Hepatic stellate cell (primary cell): ENCODE measurements around the gene LRRFIP1.
"Not testable (repeated sequence)": the region's sequence is repeated elsewhere in the genome, so short reads cannot be mapped to it uniquely, and the experiment has no call there.

Experiments used
- DNase-seq: peaks from one replicate; pipeline ENCODE4 v3.0.0; 2011; ENCODE audit warnings: low spot score

The LRRFIP1 gene

DNA sequence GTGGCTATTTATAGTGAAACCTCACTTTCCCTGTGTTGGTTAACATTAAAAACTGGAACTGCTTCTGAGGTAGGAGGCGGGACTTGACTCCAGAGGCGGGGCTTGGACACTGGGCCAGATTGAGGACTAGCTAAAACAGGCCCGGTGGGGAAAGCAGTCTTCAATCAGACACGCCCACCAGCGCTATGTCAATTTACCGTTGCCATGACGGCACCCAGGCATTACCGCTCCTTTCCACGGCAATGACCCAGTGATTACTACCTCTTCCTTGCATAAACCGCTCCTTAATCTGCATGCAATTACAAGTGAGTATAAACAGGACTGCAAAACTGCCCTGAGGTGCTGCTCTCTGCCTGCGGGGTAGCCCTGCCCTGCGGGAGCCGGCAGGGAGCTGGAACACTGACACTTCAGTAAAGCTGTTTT, 35.3 kb downstream of the LRRFIP1 start:
- peak; percentile 66 for DNase-seq

DNA sequence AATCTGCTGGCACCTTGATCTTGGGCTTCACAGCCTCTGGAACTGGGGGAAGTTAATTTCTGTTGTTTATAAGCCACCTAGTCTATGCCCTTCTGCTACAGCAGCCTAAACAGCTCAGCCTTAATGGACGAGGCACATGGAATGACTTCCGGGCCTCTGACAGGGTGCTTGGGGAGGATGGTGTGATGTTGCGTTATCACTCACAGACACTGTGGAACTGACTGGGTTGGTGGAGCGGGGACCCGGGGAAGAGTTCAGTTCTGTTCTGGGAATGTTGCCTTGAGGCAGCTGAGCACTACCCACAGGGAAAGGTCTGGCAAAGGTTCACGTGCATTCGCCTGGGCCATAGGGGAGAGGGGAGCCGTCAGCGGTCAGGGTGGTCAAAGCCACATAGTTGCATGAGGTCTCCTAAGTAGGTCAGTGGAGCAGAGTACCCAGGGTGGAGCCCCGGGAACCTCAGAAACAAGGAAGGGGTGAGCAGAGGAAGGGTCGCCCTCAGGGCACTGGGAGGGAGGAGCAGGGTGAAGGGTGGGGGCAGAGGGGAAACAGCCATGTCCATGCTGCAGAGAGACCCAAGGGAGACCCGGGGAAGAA, 36.2 kb downstream of the LRRFIP1 start:
- DNase-seq: no peak

DNA sequence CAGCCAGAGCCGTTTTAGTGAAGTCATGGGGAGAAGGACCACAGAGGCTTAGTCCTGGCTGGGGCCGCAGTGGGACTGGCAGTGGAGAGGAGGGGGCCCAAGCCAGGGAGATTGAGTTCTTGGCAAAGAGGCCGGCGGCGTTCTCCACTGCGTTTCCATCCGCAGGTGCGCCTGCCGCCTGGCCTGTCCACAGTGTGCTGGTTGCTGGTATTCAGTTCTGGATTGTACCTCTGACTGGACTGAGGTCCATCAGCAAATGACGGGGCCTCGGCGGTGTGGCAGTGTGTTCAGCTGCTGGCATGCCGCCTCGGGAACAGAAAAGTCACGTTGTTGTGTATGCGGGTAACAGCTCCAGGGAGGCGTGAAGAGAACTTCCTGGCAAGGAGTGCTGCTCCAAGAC, 36.8 kb downstream of the LRRFIP1 start:
- DNase-seq: no peak

DNA sequence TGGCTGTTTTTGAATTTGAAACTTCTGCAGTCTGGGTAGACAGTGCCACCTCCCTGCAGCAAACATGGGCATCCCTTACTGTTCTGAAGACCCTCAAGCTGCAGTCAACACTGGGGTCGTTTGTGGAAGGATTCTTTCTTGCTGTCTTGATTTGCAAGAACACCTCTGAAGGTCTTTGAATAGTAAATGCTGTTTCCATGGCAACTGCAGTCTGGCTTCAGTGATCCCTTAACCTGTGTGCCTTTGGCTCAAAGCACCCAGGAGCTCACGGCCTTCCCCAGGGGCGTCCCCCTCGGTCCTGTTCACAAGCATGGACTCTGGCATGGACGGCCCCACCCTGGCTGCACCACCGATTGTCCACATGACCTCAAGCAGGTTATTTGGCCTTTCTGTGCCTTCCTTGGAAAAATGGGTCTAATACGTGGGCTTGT, 38.3 kb downstream of the LRRFIP1 start:
- DNase-seq: no peak

DNA sequence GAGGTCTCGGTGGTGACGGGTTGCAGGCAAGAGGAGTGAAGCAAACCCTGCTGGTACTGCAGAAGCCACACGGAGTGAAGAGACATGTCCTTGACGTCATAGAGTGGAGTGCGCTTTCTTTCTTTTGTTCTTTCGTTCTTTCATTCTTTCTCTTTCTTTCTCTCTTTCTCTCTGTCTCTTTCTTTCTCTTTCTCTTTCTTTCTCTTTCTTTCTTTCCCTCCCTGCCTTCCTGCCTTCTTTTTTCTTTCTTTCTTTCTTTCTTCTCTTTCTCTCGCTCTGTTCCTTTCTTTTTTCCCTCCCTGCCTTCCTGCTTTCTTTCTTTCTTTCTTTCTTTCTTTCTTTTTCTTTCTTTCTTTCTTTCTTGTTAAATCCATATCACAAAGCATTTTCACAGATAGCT, 39.2 kb downstream of the LRRFIP1 start:
- DNase-seq: no peak

DNA sequence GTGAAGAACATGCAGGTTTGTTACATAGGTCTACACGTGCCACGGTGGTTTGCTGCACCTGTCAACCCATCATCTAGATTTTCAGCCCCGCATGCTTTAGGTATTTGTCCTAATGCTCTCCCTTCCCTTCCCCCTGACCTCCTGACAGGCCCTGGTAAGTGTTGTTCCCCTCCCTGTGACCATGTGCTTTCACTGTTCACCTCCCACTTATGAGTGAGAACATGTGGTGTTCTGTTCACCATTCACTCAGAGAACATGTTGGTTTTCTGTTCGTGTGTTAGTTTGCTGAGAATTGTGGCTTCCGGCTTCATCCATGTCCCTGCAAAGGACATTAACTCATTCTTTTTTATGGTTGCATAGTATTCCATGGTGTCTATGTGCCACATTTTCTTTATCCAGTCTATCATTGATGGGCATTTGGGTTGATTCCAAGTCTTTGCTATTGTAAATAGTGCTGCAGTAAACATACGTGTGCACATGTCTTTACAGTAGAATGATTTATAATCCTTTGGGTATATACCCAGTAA, 39.7 kb downstream of the LRRFIP1 start:
- not testable (repeated sequence) for DNase-seq

DNA sequence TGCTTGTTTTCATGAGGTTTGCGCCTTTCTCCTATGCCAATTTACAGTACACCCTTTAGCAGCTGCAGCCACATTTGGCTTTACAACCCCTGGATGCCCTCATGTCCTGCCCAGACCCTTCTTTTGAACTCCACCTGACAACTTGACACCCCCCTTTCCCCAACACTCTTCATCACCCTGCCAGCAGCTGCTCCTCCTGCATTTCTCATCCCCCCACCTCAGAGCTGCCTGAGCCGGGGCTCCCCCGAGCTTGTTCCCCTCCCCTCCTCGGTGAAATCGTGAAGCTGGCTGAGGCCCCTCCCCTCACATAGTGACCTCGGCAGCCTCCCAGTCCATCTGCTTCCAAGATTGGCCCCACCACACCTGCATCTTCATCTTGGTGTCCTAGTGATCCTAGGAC, 40.5 kb downstream of the LRRFIP1 start:
- no peak for DNase-seq

DNA sequence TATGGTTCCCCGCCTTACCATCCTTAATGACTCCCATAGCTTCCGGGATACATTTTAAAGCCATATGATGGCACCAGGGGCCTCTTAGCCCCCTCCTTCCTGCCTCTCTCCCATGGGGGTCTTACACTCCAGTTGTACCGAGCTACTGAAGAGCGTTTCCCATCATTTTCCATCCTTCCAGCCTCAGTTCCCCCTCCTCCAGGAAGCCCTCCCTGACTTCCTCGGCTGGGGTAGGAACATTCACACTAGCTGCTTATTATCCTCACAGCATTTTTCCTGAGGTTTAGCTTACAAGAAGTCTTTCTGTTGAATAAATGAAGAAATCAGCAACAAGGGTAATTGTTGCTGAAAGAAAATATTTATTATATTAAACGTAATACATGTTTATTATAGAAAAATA, 41.1 kb downstream of the LRRFIP1 start:
- no peak for DNase-seq

DNA sequence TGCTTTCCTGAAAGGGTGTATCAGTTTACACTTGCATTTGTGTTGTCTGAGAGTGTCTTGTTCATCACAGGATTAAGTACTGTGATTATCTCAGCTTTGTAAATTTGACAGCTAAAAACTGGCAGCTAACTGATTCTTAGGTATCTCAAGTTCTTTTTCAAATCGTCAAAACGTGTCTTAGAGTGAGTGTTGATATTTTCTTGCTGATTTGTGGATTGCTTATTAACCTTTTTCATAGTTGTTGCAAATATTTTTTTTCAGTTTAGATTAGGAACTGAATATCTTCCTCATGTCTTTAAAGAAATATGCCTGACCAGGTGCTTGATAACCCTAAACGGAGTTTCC, 41.9 kb downstream of the LRRFIP1 start:
- DNase-seq: no peak

DNA sequence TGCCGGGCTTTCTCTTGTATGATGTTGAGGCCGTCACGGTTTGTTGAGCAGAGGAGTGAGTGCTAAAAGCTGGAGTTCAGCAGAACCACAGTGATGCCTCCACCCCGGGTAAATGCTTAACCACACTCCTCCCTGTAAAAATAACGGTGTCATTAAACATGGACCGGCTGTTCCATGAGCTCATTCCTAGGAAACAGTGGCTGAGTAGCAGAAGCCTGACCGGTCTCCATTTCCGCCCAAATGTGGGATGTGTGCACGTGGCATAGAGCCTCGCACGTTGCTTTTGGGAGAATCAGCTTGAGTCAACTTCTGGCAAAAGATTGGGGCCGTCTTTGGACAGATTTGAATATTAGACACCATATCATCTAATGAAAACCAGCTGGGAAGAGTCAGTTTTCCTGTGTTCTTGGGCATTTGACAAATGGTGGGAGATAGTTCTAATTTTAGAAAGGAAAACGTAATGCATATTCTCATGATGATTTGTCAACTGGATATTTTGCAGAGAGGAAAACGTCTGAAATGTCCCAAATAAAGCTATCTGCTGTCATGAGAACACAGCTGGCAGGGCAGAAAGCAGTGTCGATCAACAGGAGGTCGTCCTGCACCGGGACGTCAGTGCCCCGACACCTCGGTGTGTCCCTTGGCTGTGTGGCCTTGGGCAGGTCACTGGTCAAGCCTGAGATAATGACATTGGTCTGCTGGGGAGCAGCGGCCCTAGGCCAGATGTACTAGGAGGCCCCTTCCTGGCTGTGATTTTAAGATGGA, 42.4 kb downstream of the LRRFIP1 start:
- peak; percentile 95 for DNase-seq

DNA sequence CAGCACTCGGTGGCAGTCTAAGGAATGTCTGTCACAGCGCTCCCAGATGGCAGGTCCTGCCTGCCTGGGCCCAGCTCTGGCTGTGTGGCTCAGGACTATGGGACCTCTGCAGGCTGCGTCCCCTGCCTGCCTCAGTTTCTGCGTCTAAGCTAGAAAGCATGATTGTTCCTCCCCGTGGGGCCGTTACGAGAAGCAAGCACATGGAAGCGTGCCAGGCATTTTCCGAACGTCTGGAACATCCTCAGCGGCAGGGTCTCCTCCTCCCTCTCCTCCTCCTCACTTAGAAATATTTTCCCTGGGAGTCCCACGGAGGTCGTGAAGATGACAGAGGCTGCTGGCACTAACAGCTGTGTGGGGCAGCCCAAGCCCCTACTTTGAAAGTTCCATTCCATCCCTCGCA, 43.3 kb downstream of the LRRFIP1 start:
- no peak for DNase-seq

DNA sequence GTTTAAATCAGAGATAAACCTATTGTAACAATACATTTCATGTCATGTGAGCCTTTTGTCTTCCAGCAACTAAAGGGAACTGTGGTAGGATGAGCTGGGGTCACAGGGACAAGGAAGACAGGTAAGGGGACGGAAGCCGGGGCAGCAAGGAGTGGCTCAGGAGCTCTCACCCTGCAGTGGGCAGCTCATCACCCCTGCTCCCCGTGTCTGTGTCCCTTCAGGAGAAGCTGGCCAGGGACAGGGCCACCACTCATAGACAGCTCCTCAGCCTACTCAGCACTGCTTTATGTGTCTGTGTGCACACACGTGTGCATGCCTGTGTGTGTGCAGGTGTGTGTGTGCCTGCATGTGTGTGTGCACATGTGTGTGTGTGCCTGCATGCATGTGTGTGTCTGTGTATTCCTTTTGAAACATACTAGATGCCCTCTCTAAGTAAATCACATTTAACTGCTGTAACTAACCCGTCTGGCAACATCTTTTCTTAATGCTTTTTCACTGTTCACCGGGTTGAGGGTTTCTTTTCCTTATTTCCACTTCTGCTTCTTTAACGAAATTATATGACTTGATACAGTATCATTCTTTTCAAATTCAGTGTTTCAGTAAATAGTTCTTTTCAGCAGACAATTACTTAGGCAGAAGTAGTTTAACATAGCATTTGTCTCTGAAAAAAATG, 44.2 kb downstream of the LRRFIP1 start:
- DNase-seq: no peak

DNA sequence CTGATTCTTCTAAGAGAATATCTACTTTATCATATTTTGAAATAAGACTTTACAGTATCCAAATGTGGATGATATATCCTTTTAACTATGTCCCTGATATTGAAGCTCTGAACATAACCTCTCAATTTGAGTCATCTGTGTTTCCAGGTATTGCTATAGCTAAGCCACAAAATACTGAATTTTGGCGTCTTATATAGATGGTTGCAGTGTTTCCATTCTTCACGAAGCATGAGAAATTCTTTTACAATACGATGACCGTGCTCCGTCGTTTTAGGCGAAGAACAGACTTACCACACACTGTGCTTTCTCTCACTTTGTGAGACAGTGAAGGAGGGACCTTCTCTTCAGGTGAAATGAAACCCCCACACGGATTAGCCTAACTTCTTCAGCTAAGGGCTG, 45.3 kb downstream of the LRRFIP1 start:
- no peak for DNase-seq

DNA sequence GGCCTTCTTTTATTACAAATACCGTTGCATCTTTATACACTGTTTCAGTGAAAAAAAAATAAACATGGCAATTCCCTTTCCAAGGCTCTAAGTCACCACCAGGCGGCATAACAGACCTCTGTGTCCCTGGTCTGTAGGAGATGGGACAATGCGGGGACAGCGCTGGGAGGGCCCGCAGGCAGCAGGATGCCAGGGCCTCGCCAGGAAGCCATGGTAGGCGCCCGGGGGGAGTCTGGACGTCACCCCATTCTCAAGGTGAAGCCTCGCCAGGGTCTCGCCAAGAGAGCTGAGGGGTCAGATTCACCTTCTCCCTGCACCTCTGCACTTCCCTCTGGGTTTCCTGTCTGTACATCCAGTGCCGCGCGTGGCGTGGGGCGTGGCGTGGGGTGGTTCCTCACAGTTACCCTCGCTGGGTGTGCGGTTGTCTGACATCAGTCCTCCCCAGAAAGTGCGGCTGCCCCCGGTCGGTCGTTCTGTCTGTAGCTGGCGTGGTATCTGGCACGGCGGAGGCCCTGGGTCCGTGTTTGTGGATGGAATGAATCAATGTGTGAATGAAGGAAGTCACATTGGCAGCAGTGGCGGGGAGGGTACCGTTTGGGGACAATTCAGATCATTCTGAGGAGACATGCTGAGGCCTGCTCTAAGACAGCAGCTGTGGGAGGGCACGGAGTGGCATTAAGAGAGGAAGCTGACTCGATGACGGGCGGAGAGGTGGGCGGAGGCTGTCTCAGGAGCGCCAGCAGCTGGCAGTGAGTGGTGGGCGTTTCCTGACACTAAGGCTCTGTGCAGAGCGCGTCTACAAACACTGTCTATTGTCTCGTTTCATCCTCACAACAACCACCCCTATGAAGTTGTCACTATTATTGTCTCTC, 46.0 kb downstream of the LRRFIP1 start:
- no peak for DNase-seq

DNA sequence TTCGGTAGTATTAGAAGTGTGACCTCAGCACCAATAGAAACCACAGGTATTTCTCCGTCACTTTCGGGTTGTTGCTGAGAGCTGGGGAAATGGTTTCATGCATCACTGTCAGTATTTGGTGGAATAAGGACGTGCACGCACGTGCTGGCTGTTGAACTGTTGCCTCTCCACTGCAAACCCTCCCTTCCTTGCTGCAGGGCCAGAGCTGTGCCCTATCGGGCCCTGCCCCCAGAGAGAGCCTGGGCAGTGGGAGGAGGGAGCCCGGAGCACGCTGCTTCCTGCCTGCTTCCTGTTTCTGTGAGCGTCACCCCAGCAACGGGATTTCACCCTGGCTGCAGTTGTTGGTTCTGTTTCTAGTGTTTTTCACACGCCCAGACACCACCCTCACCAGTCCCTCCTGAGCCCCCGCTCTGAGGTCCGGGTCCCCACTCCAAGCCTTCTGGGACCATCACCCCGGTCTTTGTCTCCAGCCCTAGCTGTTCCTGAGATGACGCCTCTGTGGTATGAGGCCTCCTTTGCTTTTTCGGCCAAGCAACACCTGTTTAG, 47.4 kb downstream of the LRRFIP1 start:
- DNase-seq: peak; percentile 85

DNA sequence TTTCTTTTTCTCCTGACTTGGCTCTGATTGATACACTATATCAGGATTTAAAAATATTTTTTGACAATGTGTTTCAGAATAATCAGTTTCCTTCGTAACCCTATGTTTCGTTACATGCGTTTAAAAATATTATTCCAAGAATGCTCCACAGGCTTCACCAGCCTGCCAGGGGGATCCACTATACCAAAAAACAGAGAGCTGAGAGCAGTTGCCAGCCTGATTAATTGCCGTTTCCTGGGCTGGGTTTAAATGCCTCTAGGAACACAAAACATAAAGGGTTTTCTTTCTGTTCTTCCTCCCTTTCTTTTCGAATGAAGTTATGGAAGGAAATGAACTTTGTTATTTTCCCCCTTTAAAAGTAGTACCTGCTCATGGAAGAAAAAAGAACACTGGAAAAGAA, 47.9 kb downstream of the LRRFIP1 start:
- DNase-seq: no peak

DNA sequence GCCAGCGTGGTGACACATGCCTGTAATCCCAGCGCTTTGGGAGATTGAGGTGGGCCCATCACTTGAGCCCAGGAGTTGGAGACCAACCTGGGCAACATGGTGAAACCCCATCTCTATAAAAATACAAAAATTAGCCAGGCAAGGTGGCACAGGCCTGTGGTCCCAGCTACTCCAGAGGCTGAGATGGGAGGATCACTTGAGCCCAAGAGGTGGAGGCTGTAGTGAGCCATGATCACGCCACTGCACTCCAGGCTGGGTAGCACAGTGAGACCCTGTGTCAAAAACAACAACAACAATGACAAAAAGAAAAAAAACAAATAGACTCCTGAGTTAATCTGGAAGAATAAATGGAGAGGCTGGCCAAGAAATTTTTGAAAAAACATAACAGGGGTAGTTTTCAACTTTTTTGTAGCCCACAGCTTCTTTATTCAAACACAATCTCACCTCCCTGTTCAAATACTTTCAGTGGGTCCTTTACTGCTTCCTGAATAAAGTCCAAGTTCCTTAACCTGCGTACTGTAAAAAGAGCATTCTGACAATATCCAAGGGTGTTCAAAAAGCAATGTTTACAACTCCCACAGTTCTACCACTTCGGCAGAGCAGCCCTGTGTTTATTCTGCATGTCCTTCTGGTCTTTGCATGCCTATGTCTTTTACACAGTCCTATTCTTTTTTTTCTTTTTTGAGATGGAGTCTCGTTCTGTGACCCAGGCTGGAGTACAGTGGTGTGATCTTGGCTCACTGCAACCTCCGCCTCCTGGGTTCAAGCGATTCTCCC, 53.5 kb downstream of the LRRFIP1 start:
- DNase-seq: no peak

DNA sequence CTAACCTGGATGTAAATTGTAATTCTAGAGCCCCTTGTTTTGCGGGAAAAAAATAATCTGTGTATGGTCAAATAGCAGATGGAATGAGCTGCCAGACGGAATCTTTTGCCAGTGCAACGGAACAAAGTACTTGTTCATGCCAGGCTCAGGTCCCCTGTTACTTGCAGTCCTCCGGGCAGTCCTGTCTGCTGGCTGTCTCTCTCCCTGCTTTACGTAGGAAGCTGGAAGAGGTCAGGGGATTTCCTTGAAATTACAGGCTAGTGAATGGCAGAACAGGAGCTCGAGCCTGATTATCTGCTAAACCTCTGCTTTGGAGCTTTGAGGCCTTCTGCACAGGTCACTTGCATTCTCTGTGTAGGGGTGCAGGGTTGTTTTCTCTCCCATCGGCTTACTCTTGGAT, 54.8 kb downstream of the LRRFIP1 start:
- DNase-seq: no peak

DNA sequence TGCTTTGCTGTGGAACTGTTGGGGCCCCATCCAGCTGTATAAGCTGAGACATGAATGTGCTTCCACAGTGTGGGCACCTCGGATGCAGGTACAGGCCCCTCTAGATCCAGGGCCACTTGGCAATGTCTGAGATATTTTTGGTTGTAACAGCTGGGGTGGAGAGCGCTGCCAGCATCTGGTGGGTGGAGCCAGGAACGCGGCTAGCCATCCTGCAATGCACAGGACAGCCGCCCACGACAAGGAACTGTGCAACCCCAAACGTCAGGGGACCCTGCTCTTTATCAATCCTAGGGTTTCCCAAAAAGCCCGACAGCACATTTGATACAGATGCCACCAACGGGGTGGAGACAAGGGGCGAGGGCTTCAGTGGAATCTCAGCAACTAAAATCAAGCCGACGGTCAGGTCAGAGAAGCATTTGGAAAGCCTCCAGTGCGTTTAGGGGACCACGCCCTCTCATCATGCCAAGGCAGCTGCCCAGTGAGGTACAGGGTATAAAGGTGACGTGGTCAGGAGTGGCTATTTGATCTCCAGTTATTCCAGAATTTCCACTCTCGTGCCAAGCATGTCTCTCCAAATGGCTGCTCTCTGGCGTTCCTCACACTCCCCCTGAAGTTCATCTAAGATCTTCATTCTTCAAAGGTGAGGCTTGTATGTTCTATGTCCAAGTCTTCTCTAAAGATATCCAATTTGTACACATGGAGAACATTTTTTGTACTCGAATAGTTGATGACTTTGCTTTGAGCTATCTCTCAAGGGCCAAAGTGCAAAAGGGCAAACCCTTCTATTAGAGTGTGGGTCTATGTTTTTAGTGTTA, 55.7 kb downstream of the LRRFIP1 start:
- DNase-seq: no peak

DNA sequence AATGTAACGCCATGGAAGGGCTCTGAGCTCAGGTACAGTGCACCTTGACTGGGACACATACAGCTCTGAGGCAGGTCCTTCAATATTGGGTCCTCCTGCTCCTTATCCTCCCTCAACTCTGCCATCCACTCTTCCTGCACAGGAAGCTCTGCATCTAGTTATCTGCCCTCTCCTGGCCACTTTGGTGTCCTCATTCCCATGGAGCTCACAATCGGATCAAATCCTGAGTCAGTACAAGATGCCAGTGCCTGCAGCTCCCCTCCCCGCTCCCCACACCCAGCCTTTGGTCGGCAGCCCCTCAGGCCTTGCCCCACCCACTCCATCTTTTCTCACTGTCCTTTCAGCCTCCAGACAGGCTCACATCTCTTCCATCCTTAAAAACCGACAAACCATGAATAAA, 58.0 kb downstream of the LRRFIP1 start:
- peak; percentile 50 for DNase-seq
